Activated CD4-positive, alpha-beta T cell treated with anti-CD3 and anti-CD28 coated beads for 4 hours (primary cell): ENCODE data around the gene OPALIN.
"Not testable (repeated sequence)": the region's sequence is repeated elsewhere in the genome, so short reads cannot be mapped to it uniquely, and the experiment has no call there.

Experiments
- DNase-seq, 2 donors: peaks; one replicate each; pipeline ENCODE4 v3.0.0-alpha.2; 2020

Gene OPALIN

DNA sequence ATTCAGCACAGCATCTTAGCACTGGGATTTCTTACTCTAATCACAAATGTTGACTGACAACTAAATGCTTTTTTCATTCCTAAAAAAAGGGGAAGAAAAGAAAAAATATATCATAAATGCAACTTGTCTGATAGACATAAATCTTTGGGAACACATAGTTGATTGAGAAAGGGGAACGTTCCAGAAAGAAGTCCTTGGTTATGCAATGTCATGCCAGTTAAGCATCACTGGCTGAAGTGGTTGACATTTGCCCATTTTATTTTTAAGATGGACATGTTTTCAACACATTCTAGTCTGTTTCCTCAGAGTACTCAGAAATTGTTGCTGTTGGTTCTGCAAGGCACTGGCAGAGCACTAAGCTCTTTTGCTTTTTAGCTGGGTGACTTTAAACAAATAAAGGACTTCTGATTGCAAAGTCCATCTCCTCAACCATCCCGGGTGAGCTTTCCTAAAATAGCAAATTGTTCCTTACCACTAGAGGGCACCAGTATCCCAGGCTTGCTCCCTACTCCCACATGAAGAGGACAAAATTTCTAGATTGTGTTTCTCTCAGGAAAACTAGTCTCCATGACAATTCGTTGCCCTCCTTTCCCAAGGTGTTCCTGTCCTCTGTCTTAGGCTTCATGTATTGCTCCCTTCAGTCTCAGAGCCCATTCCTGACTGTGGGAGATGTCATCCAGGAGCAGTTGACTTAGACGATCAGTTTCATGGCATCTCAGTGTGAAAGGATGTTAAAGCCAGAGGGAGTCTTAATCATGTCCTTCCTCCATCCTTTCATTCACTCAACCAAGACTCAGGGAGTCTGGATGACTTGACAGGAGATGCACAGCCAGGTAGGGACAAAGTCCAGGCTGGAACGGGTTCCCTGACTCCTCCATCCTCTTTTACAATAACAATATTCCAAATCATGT is 23.9 kb downstream of the OPALIN start:
- peak in 1 of 2 donors; percentile 14 for DNase-seq

DNA sequence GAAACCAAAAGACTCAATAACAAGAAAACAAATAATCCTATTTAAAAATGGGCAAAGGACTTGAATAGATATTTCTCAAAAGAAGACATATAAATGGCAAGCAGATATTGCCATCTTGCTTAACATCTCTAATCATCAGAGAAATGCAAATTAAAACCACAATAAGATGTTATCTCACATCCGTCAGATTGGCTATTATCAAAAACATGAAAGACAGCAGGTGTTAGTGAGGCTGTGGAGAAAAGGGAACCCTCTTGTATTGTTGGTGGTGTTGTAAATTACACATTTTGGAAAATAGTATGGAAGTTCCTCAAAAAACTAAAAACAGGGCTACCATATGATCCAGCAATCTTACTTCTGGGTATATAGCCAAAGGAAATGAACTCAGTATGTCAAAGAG is 25.7 kb downstream of the OPALIN start:
- no peak for DNase-seq

DNA sequence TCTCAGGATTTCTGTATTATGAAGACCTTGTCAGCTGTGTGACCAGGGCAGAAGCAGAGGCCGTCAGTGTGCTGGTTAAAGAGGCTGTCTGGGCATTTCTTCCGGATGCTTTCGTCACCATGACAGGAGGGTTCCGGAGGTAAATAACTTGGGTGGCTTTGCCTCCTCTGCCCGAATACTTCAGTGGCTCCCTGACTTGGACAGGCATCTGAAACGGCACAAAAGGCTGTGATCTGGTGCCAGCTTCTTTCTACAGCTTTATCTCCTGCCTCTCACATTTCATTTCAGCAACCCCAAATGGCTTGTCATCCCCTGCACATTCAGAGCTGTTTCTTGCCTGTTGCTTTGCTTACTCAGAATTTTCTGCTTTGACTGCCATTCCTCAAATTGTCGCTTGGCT is 31.3 kb downstream of the OPALIN start:
- no peak for DNase-seq

DNA sequence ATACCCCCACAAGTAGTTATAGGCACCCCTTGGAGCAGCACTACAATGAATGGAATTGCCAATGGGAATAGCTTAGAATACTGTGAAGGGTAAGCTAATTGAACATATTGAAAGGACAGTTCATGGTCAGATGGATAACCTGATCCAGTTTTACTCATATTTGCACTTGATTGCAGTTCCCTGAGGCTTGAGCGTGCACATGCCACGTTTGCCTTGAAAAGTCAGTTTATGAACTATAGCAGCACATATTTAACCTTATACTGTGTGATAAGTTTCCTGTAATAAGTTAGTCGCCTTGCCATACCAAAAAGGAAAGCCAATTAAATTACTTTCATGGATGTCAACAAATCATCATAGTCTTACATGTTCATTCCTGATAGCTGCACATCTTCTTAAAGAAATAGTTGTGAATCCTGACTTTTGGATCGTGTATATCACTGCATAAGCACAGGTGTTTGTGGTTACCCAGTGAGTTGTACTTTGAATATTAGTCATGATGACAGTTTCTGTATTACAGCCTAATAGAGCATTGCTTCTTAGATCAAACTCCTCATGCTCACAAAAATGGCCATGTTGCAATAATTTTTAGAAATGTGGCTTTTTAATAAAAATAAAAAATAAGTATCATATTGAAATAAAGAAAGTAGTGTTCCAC is 33.0 kb downstream of the OPALIN start:
- no peak for DNase-seq

DNA sequence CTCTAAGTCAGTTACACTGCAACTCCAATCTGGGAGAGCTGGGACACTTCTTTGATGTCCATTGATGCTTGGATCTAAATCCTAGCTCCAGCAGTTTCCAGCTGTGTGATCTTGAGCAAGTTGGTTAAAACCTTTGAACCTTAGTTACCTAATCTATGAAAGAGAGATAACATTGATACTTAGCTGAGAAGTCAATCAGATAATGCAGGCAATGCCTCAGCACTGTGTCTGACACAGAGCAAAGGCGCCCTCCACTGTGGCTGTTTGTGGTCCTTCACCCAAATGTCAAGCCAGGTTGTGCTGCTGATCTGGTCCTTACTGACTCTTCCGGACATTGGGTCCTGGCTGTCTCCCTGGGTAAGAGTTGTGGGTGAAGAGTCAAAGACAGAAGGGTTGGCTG is 34.4 kb downstream of the OPALIN start:
- DNase-seq: no peak

DNA sequence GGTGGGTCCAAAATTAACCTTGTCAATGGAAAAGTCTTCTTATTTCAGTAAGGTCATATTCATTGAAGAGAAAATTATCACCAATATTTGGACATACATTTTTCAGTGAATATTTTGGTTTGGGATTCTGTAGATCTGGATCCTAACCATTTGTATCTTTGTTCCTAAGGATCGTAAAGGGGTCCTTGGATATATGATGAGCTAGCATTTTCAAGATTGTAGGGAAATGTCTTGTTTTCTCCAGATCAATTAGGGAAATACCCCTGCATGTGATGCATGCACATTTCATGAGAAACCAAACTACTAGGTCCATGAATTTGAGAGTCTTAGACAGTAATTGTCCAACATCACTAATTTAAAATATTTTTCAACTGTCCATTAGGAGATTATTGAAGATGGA is 36.5 kb downstream of the OPALIN start:
- DNase-seq: no peak

DNA sequence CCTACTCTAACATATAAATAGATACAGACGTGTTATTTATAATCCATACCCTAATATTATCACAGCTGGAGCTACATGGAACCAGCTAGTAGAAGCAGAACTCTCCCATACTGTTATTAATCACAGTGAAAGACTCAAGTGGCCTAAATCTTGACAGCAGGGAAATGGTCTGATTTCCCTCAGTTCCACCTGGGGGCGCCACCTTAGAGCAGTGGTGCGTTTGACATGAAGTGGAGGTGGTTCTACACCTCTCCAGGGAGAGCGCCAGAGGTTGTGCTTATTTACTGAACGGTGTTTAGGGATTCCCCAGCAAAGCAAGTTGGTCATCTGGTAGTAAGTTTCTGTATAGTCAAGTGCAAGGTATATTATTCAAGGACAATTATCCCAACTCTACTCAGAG is 37.0 kb downstream of the OPALIN start:
- DNase-seq: no peak

DNA sequence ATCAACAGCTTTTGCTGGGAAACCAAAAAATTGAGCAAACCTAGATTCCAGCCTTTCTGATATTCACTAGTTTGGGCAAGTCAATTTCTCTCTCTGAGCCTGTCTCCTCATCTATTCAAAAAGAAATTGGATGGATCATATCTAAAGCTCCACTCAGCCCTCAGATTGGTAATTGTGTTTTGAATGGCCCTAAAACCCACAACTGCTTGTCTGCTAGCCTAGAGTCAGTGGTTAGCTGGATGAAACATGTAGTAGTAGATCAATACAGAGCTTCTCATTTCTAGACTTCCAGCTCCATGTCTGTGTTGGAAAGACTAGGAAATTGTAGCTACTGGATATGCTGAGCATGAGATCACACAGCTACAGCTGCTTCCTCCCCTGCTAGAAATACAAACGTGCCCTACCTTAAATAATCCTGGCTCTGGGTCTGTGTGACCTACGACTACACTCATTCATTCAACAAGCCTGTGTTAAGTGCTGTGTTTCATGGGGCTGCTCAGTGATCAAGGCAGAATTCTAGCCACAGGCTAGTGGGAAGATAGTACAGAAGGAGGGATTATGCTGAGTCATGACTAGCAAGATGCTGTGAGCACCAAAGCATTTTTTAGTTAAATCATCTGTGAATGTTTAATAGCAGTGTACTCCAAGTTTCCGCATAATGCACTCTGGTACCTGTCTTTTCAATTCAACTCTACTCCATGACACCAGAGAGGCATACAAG is 38.9 kb downstream of the OPALIN start:
- DNase-seq: no peak

DNA sequence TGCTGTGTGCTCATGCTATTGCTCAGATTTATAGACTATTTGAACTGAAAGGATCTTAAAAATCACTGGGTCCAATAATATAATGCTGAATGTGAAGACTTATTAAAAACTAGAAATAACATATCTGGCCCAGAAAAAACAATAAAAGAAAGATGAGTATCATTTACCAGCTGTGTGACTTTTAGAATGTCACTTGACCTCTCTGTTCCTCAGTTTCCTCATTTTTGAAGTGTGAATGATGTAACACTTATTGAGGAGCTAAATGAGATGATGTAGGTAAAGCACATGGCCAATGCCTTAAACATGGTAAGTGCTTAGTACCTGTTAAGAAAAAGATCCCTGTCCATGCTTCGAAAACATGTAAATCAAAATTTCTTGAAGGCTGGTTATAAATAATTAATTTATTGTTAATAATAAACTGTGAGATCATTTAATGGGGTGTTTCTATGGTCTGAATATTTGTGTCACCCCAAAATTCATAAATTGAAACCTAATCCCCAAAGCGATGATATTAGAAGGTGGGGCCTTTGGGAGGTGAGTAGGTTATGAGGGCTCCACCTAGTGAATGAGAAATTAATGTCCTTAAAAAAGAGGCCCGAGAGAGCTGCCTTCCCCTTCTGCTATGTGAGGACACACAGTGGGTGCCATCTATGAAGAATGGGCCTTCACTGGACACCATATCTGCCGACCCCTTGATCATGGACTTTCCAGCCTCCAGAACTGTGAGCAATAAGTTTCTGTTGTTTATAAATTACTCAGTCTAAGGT is 41.6 kb downstream of the OPALIN start:
- DNase-seq: no peak

DNA sequence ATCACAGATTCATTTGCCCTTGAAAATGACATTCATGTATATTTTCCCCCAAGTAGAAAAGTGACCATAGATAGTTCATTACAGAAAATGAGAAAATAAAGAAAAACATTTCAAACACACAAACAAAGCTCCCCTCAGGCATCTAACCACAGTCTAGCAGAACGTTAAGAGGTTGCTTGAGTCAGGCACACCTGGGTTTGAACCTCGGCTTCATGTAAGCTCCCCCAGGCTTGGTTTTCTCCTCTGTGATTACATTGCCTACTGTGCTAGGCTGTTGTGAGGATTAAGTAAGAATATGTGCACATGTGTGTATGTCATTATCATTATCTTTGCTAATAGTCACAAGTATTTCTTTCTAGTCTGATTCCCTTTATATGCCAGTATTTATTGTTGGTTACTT is 45.5 kb downstream of the OPALIN start:
- no peak for DNase-seq

DNA sequence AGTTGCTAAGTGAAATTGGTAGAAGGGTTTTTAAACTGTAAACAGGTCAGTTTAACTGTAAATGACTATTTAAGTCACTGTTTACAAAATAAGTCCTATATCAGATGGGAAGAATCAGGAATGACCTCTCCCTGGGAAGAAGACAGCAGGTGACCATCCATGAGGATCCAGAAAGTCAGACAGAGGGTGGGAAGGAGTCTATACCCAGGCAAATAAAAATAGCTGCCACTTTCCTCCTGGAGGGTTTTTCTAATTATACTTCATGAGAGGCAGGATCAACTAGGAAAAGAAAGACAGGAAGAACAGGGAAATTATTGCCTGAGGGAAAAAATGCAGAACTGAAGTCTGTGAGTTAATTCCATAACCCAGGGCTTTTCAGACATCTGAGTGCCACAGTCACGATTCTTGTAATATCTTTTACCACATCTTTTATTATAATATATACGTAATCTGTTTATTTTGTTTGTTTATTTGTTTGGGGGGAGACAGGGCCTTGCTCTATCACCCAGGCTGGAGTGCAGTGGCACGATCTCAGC is 47.6 kb downstream of the OPALIN start:
- DNase-seq: no peak

DNA sequence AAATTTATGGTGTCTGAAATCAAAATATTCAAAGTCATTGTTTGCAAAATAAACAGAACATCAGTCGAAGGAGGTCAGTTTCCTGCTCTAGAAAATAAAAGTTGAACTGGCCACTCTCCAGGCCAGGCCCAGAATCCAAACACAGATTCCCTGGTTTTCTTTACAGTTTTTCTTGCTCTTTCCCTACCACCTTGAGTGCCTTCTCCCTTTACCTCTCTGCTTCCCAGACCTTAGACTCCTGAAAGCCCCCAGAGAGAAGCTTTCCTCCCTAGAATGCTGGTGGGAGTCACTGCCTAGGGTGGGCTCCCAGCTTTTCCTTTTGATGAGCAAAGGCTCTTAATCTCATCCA is 48.5 kb downstream of the OPALIN start:
- no peak for DNase-seq

DNA sequence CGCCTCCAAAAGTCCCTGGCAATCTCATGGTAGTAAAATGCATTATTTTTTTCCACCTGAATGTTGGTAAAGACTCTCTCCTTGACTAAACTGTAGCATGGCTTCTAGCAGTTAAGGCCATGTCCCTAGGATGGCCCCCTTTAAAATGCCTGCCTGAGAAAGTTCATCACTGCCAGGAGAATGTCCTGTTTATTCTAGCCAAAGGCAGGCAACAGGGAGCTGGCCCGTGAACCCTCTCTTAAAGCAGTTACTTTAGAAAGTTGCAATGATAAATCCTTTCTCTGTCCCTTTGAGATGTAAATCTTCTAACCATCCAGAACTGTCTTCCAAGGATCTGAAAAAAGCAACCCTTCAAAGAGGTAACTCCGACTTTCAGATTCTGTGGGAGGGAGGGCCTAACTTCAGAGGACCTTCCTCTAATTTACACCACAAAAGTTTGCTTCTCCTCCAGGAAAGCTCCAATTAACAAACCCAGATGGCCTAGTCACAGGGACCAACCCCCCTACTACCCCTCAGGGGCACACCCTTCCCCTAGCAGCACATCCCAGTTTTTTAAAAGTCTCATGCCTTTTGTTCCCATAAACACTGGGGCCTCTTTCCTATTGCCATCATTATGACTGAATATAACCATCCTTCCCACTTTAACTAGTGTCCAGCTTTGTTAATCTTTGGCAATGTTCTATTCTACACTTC is 49.0 kb downstream of the OPALIN start:
- DNase-seq: no peak

DNA sequence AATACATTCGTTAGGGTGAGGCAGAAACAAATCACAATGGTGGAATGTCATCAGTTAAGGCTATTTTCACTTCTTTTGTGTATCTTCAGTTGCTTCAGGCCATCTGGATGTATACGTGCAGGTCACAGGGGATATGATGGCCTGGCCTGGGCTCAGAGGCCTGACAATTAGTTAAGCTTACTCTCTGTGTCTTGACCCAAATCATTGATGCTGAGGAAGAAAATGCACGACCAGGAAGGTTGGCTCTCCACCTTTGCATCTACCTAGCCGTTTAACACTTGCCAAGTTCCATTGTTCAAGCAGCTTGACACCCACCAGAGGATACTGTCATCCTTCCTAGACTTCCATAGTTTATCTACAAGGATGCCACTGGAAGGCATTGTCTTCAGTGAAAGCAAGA is 49.9 kb downstream of the OPALIN start:
- DNase-seq: not testable (repeated sequence)

DNA sequence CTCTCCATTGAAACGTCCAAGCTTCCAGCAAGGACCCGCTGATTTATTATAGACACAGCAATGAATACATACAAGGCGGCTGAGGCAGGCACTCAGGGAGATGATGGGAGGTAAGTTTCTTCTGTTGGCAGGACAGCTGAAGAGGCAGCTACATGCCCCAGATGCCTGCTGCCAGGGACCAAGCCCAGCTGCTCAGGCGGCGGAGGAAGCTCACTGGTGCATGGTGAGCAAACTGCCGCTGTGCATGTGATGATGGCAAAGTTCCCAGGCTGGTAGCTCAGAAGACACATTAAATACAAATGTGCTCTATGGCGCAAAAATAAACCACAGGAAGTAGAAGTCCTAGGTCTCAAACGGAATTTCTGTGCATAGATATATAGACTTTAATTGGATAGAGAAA is 52.3 kb downstream of the OPALIN start:
- DNase-seq: no peak

DNA sequence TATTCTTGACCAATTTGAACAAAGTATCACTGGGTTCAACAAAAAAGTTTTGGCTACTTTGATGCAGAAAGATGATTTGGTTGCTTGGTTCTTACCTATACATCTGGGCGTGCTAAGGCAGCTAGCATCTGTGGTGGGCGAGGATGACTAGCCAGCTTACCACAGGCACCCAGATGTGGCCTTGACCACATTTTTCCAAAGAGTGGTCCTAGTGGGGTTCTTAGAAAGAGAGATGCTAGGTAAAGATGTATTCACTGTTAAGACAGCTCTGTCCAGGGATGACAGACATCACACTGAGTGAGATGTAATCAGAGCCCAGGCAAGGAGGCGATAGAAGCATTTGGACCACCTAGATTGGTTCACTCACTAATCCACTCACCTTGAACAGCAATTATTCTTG is 53.8 kb downstream of the OPALIN start:
- no peak for DNase-seq

DNA sequence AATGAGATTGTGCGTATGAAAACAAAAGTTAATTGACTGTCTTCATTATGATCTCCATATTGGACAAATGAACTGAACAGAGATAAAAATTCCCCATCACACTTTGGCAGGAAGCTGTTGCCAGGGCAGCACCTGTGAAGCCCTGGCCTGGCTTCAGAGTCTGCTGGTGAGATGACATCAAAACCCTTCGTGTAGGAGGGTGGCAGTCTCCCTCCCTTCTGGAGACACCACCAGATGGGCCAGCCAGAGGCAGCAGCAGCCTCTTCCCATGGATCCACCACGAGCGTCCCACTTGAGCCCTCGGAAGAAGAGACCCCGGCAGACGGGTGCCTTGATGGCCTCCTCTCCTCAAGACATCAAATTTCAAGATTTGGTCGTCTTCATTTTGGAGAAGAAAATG is 54.6 kb downstream of the OPALIN start, which contains the start of gene DNTT:
DNTT (plus strand) TSS at position 205 of the 400 bp plus-strand sequence; CDS start at position 269, 64 bp downstream.
- no peak for DNase-seq

DNA sequence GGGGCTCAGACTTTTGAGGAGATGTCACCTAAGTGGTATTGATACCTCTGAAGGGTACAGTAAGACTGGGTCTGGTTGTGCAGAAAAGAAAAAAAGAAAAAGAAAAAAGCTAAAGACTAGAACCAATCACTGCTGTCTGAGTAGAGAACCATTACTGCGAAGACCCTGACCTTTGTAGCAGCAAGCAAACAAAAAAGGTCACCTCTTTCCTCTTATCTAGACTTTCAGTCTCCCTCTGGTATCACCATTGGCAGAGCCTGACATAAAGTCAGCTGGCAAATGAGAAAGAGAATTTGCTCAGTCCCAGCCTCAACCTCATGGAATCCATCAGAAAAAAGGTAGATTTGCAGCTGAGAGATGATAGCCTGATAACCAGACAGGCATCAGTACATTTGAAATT is 57.2 kb downstream of the OPALIN start:
- DNase-seq: no peak

DNA sequence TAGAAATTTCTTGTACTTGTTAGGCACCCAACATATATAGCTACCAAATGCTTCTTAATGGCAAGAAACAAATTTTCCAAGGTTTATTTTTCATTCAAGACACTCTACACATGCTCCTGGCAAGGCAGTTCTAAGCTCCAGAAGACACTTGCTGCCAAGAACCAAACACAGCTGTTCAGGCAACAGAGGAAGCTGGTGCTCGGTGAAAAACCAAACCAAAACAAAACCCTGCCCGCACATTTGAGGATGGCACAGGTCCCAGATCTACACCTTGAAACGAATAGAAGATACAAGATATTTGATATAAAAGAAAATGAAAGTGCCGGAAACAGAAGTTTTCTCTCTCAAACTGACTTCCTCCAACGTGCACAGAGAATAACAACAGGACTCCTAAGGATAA is 59.4 kb downstream of the OPALIN start:
- DNase-seq: no peak

DNA sequence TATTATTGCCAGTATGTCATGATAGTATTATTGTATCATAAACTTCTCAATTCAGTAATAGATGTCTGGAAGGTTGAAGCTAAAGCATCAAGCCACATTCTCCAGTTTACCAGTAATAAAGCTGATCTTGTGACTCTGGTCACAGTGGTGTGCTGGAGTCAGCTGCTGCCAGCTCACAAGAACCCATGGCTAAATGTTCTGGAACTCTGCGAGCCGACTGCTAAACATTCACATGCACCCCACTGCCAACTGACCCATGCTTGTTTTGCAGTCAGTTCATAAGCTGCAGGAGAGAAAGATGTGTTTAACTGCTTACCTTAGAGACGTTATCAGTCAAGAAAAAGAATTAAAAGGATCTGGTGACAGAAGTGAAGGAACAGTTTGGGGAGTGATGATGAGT is 60.4 kb downstream of the OPALIN start:
- DNase-seq: no peak

DNA sequence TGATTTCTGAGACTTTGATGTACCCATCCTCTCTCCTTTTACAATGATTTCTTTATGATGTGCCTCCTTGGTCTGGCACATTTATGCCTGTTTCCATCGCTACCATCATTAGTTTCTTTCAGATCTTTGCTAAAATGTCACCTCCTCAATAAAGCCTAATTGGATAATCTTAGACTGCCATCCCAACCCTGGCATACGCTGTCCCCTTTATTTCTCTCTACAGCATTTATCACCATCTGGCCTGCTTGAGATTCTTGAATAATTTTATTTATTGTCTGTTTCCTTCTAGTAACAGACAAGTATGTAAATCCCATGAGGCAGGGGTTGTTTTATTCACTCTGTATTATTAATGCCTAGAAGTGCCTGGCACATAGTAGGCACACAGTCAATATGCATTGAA is 61.3 kb downstream of the OPALIN start:
- no peak for DNase-seq

DNA sequence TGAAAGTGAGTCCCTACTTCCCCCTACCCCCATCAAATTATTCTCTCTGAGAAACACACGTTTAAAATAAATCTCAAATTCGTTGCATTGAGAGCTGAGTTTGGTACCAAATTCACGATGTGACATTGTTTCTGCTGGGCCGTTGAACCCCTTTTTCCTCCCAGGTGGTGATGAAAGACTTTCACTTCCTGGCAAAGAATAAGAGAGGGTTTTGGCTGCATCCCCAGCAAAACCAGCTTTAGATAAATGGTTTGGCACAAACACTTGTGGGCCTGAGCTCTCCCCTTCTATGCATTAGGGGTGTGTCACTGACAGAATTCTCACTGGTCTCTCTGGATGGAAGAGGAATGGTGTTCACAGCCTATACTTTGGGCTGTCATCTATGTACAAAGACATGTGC is 63.3 kb downstream of the OPALIN start:
- no peak for DNase-seq
